HG02678 (cell line): ENCODE results near the gene SEPTIN5.

Source experiments
- ATAC-seq: cut with Tn5 transposase; IDR thresholded peaks from one replicate; pipeline ENCODE4 v1.9.1; 2021; ENCODE audit warnings: mild to moderate bottlenecking, moderate library complexity; ENCODE audit not compliant: unreplicated experiment

Gene SEPTIN5

DNA sequence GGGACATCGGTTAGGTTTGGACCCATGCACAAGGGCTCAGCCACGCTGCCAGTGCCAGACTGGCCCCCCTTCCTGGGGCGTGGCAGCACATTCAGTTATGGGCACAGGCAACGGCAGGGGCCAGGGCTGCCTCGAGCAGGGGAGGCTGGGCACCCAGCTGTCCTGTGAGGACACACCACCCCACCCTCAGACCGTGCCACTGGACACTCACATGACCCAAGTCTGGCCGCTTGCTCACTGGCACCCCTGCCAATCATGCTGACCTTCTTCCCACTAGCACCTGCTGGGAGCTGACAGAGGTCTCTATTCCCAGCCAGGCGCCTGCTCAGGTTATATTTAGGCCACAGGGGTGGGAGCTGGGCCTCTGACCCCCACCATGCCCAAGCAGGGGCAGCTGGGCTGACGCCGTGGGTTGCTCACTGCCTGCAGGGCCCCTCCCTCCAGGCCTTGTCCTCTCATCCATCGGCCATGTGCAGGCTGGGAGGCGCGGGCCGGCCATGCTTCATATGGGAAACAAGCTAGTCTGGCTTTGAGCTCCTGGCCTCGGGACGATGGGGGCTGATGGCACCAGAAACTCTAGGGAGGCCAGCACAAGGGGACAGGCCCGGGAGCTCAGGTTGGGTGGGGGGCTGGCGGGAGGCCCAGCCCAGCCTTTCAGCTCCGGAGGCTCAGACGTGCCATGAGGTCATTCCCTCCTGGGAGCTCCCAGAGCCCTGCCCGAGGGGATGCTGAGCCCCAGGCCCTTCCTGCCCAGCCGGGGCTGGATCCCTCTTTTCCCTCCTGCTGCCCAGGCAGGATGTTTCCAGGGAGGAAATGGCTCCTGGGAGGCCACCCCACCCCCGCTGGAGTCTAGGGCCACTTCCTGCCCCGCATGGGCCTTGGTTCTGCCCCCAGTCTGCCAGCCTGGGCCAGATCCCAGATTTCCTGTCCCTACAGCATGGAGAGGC, 31.1 kb downstream of the SEPTIN5 start:
- no peak for ATAC-seq

DNA sequence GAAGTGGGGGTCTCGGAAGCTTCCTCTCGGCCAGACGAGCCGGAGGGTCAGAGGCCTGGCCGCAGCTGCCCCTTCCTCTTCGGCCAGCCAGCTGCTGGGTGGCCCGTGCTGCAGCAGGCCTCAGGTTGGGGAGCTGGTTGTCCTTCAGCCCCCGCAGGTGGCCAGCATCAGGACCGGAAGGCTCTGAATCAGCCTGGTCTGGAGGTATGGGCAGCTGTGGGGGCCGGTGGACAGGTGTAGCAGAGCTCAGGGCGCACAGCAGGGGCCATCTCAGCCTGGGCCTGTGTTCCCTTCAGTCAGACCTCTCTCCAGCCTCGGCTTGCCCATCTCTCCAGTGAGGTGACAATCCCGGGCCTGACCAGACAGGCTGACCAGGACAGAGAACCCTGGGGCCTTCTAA, 32.4 kb downstream of the SEPTIN5 start:
- no peak for ATAC-seq

GRCh38 chr22:19747551-19747950, 33.2 kb downstream of the SEPTIN5 start:
- no peak for ATAC-seq

- no peak for ATAC-seq
Observed at GRCh38 chr22:19748139-19748538, 33.8 kb downstream of the SEPTIN5 start.

- ATAC-seq, result no peak
Observed at GRCh38 chr22:19748991-19749664, 34.8 kb downstream of the SEPTIN5 start.

GRCh38 chr22:19749876-19750275, 35.6 kb downstream of the SEPTIN5 start:
- ATAC-seq, result no peak

DNA sequence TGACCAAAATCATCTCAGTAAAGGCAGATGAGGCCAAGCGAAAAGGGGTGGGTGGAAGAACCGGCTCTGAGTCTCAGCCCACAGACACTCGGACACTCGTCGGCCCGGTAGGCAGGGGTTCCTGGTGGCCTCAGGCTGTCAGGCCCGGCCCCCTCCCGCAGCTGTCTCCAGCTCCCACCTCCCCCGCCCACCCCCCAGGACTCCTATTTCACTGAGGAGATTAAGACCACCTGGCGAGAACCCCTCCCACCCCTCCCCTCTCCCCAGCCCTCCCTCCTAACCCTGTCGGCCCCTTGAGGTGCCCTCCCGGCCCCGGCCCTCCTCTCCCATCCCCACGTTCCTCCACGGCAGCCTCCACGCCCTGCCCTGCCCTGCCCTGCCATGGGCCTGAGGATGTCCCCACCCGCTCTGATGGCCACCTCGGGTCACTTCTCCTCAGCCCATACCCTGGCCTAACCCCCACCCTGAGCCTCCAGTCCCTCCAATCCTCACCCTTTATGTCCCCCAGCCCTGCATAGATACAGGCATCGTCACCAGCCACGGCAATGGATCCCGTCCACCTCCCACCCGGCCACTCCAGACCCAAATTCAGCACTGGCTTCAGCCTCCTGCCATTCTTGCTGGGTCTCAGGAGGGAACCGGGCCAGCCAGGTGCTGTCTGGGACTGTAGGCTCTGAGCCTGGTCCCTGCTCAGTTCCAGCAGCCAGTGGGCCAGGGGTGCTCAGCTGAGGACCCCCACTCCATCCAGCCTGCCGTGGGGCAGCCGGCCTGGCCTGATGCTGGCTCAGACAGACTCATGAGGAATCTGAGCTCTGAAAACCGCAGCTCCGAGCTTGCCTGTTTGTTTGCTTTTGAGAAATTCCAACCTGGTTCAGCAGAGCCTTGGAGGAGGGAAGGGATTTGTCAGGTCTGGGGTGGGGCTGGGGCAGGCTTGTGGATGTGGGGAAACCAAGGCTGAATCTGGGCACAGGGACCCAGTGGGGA, 36.5 kb downstream of the SEPTIN5 start:
- ATAC-seq, result no peak

- no peak for ATAC-seq
Observed at GRCh38 chr22:19751497-19752245, 37.4 kb downstream of the SEPTIN5 start.

GRCh38 chr22:19753090-19753842, 39.0 kb downstream of the SEPTIN5 start:
- ATAC-seq, result no peak

- no peak for ATAC-seq
Observed at GRCh38 chr22:19753996-19754700, 39.8 kb downstream of the SEPTIN5 start.

GRCh38 chr22:19754701-19755144, 40.4 kb downstream of the SEPTIN5 start:
- no peak for ATAC-seq

GRCh38 chr22:19755145-19755710, 40.9 kb downstream of the SEPTIN5 start:
- no peak for ATAC-seq

GRCh38 chr22:19755722-19756287, 41.5 kb downstream of the SEPTIN5 start:
- no peak for ATAC-seq

- no peak for ATAC-seq
Observed at GRCh38 chr22:19756288-19757128, 42.2 kb downstream of the SEPTIN5 start.

DNA sequence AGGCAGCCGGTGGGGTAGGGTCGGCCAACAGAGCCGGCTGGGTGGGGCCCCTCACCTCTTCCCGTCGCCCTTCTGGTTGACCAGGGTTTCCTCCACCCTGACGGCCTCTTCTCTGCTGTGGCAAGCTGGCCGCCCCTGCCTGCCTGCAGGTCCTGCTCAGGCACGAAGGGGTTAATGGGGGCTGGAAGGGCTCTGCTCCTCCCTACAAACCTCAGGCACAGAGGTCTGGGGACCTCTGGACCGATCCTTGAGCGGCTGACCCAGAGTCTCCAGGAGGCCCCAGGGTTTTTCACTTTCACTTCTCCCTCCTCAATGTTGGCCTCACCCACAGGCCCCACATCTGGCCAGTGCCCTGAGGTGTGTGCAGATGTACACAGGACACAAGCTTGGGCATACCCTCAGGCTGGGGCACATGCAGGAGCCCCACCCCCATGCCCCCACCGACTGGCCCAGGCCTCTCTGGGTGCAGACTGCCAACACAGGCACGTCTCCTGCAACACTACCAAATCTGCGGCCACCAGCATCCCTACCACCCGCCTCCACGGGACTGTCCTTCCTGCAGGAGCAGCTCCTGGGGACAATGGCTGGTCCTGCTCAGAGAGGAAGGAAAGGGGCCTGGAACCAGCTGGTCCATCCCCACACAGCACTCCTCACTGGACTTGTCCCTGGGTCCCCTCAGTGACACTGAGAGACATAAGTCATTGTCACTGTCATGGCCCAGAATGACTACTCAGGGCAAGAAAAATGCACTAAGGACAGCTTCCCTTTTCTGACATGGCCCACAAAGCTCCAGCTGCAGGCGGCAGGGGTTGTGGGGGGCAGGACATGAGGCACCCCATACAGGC, 43.1 kb downstream of the SEPTIN5 start:
- no peak for ATAC-seq
